ENCODE data around the gene GEMIN5.

Gene GEMIN5

DNA sequence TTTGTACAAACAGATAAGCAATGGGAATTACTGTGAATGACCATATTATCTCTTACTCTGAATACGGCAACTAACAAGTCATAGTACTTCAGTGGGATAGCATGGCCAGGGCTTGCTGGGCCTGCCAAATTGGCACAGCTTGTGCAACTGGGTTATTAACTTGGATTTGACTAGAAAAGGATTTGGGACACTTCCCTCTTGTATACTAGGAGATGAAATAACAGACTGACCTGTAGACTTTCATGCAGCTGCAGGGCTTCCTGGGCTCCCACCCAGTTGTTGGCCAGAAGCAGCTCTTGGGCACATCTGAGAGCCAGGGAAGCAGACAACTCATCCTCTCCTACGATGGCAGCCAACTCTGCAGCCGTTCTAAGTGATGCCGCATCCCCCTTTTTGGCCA lies 39.8 kb downstream of the GEMIN5 start:
- TF ChIP-seq, protein P1, sequence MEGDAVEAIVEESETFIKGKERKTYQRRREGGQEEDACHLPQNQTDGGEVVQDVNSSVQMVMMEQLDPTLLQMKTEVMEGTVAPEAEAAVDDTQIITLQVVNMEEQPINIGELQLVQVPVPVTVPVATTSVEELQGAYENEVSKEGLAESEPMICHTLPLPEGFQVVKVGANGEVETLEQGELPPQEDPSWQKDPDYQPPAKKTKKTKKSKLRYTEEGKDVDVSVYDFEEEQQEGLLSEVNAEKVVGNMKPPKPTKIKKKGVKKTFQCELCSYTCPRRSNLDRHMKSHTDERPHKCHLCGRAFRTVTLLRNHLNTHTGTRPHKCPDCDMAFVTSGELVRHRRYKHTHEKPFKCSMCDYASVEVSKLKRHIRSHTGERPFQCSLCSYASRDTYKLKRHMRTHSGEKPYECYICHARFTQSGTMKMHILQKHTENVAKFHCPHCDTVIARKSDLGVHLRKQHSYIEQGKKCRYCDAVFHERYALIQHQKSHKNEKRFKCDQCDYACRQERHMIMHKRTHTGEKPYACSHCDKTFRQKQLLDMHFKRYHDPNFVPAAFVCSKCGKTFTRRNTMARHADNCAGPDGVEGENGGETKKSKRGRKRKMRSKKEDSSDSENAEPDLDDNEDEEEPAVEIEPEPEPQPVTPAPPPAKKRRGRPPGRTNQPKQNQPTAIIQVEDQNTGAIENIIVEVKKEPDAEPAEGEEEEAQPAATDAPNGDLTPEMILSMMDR (IDR thresholded peaks at IDR 0.05; ENCODE audit: borderline replicate concordance, insufficient read depth, low read depth, low read length) = no peak

DNA sequence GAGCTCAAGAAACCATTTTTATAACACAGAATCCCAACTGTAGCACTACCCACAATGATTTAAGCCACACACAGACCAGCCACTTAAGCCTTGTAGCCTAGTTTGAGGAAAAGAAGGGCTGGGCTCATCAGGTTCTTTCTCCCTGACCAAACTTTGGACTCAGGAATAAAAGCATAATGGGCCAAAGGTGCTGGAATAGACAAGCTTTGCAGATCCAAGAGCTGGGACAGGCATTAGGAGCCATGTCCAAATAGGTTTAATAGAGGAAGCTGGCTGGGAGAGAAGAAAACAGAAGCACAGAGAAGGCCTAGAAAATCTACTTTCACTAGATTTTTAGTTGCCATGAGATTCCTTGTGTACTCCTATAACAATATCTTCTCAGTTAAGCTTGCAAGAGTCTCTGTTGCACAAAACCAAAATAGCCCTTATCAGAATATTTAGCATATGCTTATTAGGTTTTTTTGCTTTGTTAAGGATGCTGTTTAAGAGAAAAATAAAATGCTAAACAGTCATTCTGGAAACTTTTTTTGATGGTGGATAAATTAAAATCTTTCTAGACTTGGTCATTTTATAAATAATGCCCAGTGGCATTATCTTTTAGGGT lies 41.3 kb downstream of the GEMIN5 start:
- TF ChIP-seq, protein P1 (IDR thresholded peaks at IDR 0.05; ENCODE audit: borderline replicate concordance, insufficient read depth, low read depth, low read length) = no peak

More for the DNA sequence above, 39.8 kb downstream of the GEMIN5 start:
- no peak overlapping the region for H3K4me3 ChIP-seq (ENCODE audit: low read depth, low read length)

DNA sequence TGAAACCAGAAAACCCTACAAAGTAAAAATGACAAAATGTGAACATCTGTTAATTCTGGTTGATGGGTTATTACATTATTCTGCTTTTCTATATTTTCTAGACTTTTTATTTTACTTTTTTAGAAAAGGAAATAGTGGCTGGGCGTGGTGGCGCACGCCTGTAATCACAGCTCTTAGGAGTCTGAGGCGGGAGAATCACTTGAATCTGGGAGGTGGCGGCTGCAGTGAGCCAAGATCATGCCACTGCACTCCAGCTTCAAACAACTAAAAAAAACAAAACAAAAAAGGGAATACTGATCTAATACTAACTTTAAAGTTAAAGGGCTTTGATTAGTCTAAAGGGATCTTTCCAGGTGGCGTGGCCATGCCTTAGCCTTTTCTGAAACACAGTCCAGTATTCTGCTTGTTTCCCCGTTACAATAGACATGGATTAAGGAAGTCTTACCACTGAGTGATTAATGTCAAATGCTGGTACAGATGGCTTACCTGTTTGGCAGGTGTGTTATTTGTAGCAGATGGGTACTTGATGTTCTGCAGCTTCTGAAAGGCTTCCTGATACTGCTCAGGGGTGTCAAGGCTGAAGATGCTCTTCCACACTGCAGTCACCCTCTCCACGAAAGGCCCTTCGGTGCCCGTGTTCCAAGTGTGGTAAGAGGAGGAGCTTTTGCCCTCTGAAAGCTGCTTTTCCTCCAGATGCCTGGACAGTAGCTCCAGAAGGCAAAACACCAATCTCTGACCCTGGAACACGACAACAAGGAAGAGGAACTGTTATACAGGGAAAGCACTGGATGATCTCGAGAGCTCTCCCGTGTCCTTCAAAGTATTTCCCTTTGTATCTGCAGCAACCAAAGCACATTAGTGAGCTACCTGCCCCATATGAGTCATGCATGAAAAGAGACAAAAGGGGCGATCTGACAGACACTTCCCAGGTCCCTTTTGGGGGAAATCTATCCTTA lies 42.1 kb downstream of the GEMIN5 start:
- TF ChIP-seq, protein P1 (IDR thresholded peaks at IDR 0.05; ENCODE audit: borderline replicate concordance, insufficient read depth, low read depth, low read length) = no peak
- no peak overlapping the region for H3K4me3 ChIP-seq (ENCODE audit: low read depth, low read length)

More for the DNA sequence above, 41.3 kb downstream of the GEMIN5 start:
- H3K4me3 ChIP-seq (ENCODE audit: low read depth, low read length) = no peak overlapping the region

DNA sequence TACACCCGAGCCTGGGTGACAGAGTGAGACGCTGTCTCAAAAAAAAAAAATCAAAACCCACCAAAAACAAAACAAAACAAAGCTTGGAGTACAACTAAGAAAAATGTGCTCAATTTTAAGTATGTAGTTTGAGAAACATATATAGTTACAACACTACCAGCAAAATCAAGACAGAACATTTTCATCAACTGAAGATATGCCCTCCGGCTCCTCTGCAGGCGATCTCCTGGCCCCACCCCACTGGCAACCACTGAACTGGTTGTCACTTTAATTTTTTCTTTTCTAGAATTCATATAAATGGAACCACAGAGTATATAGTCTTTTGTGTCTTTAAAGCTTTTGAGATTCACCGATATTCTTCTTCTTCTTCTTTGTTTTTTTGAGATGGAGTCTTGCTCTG lies 44.6 kb downstream of the GEMIN5 start:
- H3K4me3 ChIP-seq (ENCODE audit: low read depth, low read length) = no peak overlapping the region
- TF ChIP-seq, protein P1 (IDR thresholded peaks at IDR 0.05; ENCODE audit: borderline replicate concordance, insufficient read depth, low read depth, low read length) = no peak

DNA sequence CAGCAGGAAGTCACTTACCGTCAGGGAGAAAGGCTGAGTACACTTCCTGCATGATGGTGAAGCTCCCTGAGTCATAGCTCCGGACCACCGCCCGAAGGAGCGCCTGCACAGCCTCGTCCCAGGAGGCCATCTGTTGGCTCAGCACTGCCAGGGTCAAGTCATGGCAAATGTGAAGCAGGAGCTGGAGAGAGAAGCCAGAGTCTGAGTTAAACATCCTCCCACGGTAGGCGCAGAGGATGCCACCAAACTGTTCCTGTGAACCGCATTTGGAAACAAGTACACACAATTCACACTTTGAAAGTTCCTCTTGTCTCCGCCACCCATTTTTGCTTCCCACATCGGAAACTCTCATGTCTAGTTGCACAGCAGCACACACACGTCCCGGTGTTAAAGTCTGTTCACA lies 45.6 kb downstream of the GEMIN5 start:
- TF ChIP-seq, protein P1 (IDR thresholded peaks at IDR 0.05; ENCODE audit: borderline replicate concordance, insufficient read depth, low read depth, low read length) = no peak
- no peak overlapping the region for H3K4me3 ChIP-seq (ENCODE audit: low read depth, low read length)

DNA sequence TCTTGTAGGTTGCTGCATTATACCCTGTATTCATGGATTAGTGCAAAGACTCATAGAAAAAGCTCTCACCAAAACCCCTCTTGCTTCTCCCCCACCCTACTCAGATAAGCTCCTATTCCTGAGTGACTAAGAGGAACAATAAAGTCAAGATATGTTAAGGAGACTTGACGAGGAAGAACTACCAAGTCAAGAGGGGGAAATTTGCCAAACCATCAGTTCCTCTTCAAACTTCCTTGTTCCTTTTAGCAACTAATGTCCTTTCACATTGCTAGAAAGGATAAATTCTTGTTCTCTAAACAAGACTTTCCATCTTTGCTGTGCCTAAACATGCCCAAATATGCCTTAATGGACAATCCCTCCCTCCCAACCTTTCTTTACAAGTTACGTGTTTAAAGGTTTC lies 52.6 kb downstream of the GEMIN5 start:
- no peak overlapping the region for H3K4me3 ChIP-seq (ENCODE audit: low read depth, low read length)
- TF ChIP-seq, protein P1 (IDR thresholded peaks at IDR 0.05; ENCODE audit: borderline replicate concordance, insufficient read depth, low read depth, low read length) = no peak

Data from GM12875 (cell line).